Stimulated activated CD4-positive, alpha-beta T cell treated with anti-CD3 and anti-CD28 coated beads, Interleukin-15, amount 100 ng/mL, for 24 hours (primary cell): Measurements from ENCODE around the gene GRIK2.
"Not testable (repeated sequence)": the region's sequence is repeated elsewhere in the genome, so short reads cannot be mapped to it uniquely, and the experiment has no call there.

Experiments used
- DNase-seq: peaks from one replicate; pipeline ENCODE4 v3.0.0-alpha.2; 2020

GRIK2 gene

GRCh38 chr6:101544286-101544685 lies 150.8 kb downstream of the GRIK2 start:
- no peak for DNase-seq

- DNase-seq = no peak
Observed at GRCh38 chr6:101545191-101545590, 151.7 kb downstream of the GRIK2 start.

DNA sequence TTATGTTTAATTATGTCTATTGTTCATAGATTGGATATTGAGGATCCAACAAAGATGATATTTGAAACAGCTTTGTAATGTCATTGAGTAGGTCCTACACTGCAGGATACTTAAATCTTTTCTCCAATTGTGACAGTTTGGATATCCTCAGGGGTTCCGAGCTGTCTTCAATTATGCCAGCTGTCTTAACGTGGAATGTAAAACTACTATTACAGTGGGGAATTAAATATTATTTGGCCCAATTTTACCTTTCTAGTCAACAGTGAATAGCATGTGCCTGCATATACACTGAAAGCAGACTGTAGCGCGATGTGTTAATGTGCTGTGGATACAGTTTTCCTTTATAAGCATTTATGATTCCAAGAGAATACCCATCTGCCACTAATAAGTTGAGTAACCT lies 156.9 kb downstream of the GRIK2 start:
- DNase-seq = no peak

DNA sequence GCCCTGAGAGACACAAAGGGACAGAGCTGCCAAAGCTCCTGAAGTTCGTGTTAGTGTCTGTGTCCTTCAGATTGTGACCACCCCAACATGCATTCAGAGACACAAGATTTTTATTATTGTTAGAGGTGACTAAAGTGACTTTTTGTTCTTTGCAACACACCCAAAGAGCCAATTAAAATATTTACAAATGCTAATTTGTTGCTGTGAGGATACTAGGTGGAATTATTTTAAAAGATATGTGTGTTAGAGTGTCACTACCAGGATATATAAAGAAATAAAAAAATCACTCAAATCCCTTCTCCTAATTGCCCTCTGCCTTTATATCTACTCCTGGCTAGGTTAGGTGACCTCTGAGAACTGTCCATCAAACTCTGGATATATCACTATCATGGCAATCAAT lies 160.7 kb downstream of the GRIK2 start:
- DNase-seq = no peak

GRCh38 chr6:101558712-101559111 lies 165.2 kb downstream of the GRIK2 start:
- no peak for DNase-seq

GRCh38 chr6:101572627-101573026 lies 179.1 kb downstream of the GRIK2 start:
- DNase-seq = no peak

DNA sequence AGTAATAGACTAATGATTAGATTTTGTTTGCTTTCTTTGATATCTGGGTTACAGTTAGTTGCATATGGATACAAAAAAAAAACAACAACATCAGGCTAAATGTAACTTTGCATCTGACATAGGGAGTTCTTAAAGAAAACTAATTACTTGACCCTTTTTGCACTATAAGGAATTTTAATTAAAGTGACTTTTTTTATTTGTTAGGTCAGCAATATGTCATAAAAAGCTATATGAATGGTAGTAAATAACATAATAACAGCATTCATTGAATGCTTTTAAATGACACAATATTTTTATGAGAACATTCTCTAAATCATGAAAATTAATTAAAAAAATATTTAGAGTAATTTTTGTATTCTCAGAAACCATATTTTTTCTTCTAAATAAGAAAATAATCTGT lies 183.6 kb downstream of the GRIK2 start:
- DNase-seq = no peak

GRCh38 chr6:101578306-101578705 lies 184.8 kb downstream of the GRIK2 start:
- DNase-seq = no peak

DNA sequence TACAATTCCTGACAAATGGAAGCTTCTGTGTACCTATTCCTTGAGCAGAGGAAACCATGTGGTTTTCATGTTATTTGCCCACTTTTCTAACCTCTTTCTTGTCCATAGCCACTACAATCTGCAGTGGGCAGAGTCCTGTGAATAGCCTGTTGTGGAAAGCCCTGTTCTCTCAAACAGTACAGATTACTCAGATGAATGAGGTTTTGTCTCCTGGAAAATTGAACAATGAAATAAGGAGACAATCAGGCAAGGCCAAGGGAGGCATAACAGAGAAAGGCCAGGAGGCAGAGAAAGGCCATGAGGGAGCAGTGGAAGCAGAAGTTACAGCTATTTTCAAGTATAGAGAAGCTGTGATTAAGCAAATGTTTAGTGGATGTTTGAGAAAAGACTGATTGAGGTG lies 189.3 kb downstream of the GRIK2 start:
- no peak for DNase-seq

DNA sequence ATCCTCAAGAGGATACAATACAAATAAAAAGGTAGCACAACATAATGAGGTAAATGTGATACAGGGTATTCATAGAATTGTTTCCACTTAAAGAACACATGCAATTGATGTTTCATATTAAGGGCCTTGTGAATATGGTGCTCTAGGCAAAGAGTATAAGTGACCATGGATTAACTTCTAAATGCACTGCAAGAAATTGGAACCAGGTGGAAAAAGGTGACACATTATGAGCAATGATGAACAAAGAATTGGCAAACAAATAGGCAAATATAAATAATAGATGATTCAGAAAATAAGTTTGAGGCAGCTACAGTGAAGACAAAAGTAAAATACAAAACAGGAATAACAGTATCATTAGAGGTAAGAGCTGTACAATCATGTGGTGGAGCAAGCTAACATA lies 192.0 kb downstream of the GRIK2 start:
- DNase-seq = no peak

GRCh38 chr6:101588343-101588742 lies 194.8 kb downstream of the GRIK2 start:
- DNase-seq = no peak

DNA sequence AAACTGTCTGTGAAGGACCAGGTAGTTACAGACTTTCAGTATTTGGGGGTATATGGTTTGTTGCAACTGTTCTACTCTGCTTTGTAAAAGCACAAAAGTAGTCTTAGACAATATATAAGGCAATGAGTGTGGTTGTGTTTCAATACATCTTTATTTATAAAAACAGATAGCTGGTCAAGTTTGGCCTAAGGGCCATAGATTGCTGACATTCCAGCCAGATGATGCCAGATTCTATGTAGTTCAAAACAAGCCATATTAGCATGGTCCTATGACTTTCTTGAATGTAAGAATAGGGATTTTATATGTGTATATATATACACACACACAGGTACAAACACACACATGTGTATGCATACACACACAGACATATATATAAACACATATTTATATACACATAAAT lies 201.8 kb downstream of the GRIK2 start:
- no peak for DNase-seq

DNA sequence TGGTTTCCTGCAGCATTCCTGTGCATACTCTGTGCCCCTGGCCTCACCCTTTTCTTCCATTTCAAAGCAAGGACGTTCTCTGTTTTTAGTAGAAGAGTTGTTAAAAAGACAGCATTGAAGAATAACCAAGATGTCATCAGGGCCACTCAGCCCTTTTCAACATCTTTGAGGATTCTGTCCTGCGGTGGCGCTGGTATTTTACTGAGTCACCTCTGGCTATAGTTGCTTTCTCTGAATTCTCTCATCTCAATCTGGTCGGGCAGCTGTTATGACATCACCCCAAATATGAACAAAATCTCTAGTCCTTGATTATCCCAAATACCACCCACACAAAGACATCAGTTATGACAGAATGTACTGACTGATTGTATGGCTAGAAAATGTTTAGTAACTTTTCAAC lies 204.2 kb downstream of the GRIK2 start:
- DNase-seq = no peak

DNA sequence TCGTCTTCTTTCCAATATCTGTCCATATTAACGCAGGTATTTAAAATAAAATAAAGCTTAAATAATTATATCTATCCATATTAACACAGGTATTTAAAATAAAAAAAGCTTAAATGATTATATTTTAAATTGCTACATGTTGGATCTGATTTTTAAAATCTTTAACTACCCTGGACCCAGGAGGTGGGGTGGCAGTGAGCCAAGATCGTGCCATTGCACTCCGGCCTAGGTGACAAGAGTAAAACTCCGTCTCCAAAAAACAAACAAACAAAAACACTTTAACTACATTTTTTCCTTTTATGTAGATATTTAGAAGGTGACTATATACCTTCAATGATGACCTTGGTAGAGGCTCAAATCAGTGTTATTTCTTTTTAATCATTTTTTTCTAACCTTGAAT lies 211.9 kb downstream of the GRIK2 start:
- DNase-seq = no peak

DNA sequence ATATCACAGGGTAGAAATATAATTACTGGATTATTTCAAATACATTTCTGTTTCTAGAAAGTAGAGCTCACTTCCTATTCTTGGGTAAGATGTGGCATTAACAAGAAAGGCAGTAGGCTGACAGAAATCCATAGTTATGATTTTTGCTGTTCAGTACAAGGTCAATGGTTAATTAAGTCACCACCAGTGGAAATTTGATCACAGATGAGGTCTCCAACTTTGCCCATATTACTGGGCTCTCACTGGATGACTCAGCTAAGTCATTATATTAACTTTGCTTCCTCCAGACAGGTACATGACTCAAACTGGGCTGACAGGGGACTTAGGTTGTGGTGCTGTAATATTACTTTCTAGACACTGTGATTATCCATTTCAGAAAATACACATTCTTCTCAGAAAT lies 212.4 kb downstream of the GRIK2 start:
- DNase-seq = no peak

DNA sequence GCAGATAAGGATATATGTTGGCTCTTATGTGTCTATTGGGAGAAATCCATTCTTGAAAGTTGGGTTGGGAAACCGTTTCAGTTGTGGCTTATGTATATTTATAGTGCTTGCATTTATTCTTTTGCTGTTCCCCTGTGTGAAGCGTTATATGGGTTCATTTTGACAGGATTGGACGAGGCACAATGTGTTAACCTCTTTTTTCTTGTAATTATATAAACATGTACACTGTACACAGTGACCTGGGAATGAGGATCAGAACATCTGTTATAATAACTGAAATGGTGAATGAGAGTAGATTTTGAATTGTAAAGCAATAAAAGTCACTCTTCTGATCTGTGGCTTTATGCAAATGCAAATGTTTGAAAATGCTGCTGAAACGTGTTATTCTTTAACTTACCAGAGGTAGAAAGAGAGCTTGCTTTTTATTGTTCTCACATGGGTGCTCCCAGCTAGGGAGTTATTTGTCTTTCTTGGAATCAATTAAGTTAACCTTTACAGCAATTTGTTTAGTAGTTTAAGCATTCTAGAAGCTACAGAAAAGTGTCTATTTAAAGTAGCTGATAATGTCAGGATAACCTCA lies 213.7 kb downstream of the GRIK2 start:
- no peak for DNase-seq

GRCh38 chr6:101608703-101609102 lies 215.2 kb downstream of the GRIK2 start:
- DNase-seq = no peak

DNA sequence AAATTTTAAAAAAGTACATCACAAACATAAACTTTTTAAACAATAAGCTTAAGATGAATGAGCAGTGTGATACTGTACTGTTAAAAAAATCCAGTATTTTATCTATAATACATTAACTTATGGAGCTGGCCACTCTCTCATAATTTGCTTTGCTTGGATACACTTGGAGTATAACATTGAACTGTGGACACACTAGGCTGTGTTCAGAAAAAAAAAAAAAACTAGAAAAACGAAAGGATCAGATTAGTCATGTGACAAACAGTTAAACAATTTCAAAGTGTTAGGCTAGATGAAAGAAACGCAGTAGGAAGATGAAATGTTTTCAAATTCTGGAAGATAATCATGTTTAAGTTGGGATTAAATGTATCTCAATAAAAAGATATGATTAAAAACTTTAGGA lies 220.0 kb downstream of the GRIK2 start:
- no peak for DNase-seq

- no peak for DNase-seq
Observed at GRCh38 chr6:101614774-101615173, 221.3 kb downstream of the GRIK2 start.

DNA sequence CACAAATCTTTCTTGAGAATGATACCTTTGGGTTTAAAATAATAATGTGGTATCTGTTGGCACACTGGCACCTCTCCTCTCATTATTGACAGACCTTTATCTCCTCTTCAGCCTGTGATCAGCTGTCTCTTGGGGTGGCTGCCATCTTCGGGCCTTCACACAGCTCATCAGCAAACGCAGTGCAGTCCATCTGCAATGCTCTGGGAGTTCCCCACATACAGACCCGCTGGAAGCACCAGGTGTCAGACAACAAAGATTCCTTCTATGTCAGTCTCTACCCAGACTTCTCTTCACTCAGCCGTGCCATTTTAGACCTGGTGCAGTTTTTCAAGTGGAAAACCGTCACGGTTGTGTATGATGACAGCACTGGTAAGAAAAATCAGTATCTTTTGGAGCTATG lies 232.8 kb downstream of the GRIK2 start:
- no peak for DNase-seq

DNA sequence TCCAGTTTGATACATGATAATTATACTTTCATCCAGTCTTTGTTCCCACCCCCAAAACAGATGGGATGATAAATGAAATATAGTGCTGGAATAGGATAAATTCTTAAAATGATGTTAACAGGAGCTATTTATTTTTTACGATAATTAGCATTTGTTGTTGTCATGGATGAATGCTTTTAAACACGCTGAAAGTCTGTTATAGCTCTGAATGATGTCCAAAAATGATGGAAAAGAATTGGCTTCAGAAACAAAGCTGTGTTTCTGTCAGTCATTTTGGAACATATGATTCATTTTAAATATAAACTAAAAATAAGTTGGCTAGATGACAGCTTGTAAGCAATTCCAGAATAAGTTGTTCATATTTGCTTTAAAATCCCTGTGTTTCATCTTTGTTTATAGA lies 237.4 kb downstream of the GRIK2 start:
- DNase-seq = no peak

DNA sequence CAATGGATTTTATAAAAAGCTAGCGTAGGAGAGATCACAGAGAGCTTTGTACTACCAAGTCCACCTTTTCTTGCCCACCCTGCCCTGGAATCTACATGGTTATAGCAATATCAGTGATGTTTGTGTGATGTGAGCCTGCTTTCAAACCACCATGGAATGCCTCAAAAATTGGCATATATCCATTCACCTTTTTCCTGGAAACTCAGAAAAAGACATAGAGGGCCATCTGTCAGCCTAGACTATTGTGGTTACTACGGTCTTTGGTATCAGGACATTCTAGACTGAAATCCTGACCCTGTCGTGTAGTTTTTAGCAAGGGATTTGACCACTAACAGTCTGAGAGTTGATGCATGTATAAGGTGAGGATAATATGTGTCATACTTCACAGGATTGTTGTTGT lies 239.6 kb downstream of the GRIK2 start:
- DNase-seq = no peak

DNA sequence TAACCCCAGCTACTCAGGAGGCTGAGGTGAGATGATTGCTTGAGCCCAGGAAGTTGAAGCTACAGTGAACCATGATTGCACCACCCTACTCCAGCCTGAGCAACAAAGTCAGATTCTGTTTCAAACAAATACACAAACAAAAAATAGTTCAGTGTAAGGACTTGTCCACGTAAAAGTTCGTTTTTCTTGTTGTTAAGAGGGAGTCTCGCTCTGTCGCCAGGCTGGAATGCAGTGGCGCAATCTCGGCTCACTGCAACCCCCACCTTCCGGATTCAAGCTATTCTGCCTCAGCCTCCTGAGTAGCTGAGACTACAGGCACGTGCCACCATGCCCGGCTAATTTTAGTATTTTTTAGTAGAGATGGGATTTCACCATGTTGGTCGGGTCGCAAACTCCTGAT lies 245.4 kb downstream of the GRIK2 start:
- DNase-seq = not testable (repeated sequence)

DNA sequence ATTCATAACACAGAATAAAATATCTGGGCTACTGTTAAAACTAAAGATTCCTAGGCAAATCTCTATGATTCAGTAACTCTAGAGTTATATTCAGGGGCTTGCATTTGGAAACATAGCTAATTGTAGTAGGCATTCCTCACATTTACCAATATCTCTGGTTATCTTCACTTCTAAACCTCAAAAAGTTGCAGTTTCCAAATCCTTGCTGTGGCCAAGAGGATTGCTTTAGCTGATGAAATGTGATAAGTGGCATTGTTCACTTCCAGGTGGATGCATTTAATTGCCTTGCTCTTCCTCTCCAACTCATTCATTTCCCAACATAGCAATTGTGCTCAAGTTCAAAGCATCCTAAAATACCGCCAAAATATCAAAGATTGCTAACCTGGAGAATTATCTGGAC lies 246.6 kb downstream of the GRIK2 start:
- DNase-seq = no peak

DNA sequence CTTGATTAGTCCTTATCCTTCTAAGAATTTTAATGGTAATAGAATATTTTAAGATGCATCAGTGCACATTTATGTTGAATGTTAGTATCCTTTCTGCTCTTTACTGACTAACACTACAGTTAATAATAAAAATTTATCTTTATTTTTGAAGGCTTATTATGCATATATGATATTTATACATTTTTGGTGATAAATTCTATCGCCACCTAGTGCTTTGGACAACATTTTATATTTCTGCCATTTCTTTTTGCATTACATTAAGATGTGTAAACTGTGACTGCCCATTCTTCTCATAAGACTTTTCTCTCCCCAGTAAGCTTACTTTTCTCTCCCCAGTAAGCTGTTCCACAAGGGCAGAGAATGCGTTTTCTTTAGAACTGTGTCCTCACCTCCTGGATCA lies 252.3 kb downstream of the GRIK2 start:
- no peak for DNase-seq
